IPS-15b (cell line): ENCODE results near the gene XRCC6.
"Not testable (repeated sequence)": the region's sequence is repeated elsewhere in the genome, so short reads cannot be mapped to it uniquely, and the experiment has no call there.

Experiments used
- H3K27me3 ChIP-seq: one replicate; pipeline ENCODE4 v1.6.1; 2013; ENCODE audit warnings: low read length; ENCODE audit not compliant: control insufficient read depth, insufficient read depth
- H3K36me3 ChIP-seq: one replicate; pipeline ENCODE4 v1.6.1; 2013; ENCODE audit warnings: low read length; ENCODE audit not compliant: control insufficient read depth, insufficient read depth
- H3K4me1 ChIP-seq: one replicate; pipeline ENCODE4 v1.6.1; 2013; ENCODE audit warnings: mild to moderate bottlenecking, low read length; ENCODE audit not compliant: control insufficient read depth, insufficient read depth
- H3K4me3 ChIP-seq: one replicate; pipeline ENCODE4 v1.5.1; 2013; ENCODE audit warnings: low read depth, low read length
- H3K9ac ChIP-seq: one replicate; pipeline ENCODE4 v1.6.1; 2013; ENCODE audit warnings: low read depth, mild to moderate bottlenecking, low read length
- H3K9me3 ChIP-seq: one replicate; pipeline ENCODE4 v1.6.1; 2013; ENCODE audit warnings: mild to moderate bottlenecking, low read length; ENCODE audit not compliant: control insufficient read depth, insufficient read depth

Gene XRCC6

GRCh38 chr22:41658869-41659268, 37.8 kb downstream of the XRCC6 start:
- H3K27me3 ChIP-seq, result no peaks in the 10 kb centered on the region
- peaks cover 69% of the 10 kb centered on the region for H3K36me3 ChIP-seq
- H3K4me1 ChIP-seq, result no peaks in the 10 kb centered on the region
- no peak overlapping the region for H3K4me3 ChIP-seq
- H3K9ac ChIP-seq, result no peak overlapping the region
- H3K9me3 ChIP-seq, result no peaks in the 10 kb centered on the region

GRCh38 chr22:41659941-41660340, 38.8 kb downstream of the XRCC6 start:
- Histone ChIP-seq H3K4me1 (no peaks in the 10 kb centered on the region), H3K9me3 (no peaks in the 10 kb centered on the region), H3K9ac (no peak overlapping the region), H3K27me3 (no peaks in the 10 kb centered on the region), H3K36me3 (peaks cover 59% of the 10 kb centered on the region), H3K4me3 (no peak overlapping the region)

GRCh38 chr22:41660416-41660815, 39.3 kb downstream of the XRCC6 start:
- H3K27me3 ChIP-seq, result no peaks in the 10 kb centered on the region
- H3K9me3 ChIP-seq, result no peaks in the 10 kb centered on the region
- peaks cover 57% of the 10 kb centered on the region for H3K36me3 ChIP-seq
- no peak overlapping the region for H3K9ac ChIP-seq
- H3K4me1 ChIP-seq, result no peaks in the 10 kb centered on the region
- no peak overlapping the region for H3K4me3 ChIP-seq

DNA sequence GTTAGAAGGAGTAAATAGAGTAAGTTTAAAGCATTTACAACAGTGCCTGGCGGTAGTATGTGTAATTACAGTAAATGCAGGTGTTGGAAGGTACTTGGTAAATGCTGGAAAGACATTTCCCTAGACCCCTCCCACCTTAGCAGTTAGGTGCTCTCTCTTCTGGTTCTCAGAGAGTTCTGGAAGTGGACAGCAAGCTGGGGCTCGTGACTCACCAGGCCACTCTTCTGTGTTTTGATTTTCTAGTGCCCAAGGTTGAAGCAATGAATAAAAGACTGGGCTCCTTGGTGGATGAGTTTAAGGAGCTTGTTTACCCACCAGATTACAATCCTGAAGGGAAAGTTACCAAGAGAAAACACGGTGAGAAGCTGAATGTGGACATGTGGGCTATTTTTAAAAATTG, 40.0 kb downstream of the XRCC6 start:
- Histone ChIP-seq H3K27me3 (no peaks in the 10 kb centered on the region), H3K4me1 (no peaks in the 10 kb centered on the region), H3K9ac (no peak overlapping the region), H3K4me3 (no peak overlapping the region), H3K36me3 (peaks cover 54% of the 10 kb centered on the region), H3K9me3 (no peaks in the 10 kb centered on the region)

GRCh38 chr22:41661713-41662112, 40.6 kb downstream of the XRCC6 start:
- Histone ChIP-seq H3K36me3 (peaks cover 48% of the 10 kb centered on the region), H3K4me1 (no peaks in the 10 kb centered on the region), H3K27me3 (no peaks in the 10 kb centered on the region), H3K9me3 (no peaks in the 10 kb centered on the region), H3K4me3 (no peak overlapping the region), H3K9ac (no peak overlapping the region)

- not testable (repeated sequence) for H3K4me1 ChIP-seq, H3K9me3 ChIP-seq, H3K9ac ChIP-seq, H3K27me3 ChIP-seq, H3K4me3 ChIP-seq
- H3K36me3 ChIP-seq, result peaks cover 38% of the 10 kb centered on the region
Measured at GRCh38 chr22:41663594-41663993, 42.5 kb downstream of the XRCC6 start.

DNA sequence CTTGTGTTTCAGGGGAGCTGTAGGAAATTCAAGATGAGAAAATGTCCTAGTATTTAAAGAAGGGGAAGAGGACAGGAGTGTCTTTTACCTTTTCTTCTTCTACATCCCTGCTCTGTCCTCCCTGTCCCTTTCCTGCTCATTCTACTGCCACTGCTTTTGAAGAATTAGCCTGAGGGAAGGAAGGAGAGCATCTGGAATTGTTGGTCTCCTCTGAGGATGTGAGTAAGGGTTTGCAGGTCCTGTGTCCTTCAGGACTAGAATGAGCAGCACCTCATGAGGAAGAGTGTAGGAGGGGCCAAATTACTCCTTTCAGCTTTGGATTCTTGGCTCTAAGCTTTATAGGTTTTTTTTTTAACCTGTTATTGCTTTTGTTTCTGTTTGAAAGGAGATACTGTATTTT, 43.4 kb downstream of the XRCC6 start:
- Histone ChIP-seq H3K4me3 (no peak overlapping the region), H3K4me1 (no peaks in the 10 kb centered on the region), H3K36me3 (peaks cover 33% of the 10 kb centered on the region), H3K9me3 (no peaks in the 10 kb centered on the region), H3K9ac (no peak overlapping the region), H3K27me3 (no peaks in the 10 kb centered on the region)

GRCh38 chr22:41664951-41665350, 43.9 kb downstream of the XRCC6 start:
- H3K36me3 ChIP-seq, result peaks cover 28% of the 10 kb centered on the region
- no peaks in the 10 kb centered on the region for H3K9me3 ChIP-seq
- H3K4me3 ChIP-seq, result no peak overlapping the region
- no peak overlapping the region for H3K9ac ChIP-seq
- no peaks in the 10 kb centered on the region for H3K4me1 ChIP-seq
- no peaks in the 10 kb centered on the region for H3K27me3 ChIP-seq

DNA sequence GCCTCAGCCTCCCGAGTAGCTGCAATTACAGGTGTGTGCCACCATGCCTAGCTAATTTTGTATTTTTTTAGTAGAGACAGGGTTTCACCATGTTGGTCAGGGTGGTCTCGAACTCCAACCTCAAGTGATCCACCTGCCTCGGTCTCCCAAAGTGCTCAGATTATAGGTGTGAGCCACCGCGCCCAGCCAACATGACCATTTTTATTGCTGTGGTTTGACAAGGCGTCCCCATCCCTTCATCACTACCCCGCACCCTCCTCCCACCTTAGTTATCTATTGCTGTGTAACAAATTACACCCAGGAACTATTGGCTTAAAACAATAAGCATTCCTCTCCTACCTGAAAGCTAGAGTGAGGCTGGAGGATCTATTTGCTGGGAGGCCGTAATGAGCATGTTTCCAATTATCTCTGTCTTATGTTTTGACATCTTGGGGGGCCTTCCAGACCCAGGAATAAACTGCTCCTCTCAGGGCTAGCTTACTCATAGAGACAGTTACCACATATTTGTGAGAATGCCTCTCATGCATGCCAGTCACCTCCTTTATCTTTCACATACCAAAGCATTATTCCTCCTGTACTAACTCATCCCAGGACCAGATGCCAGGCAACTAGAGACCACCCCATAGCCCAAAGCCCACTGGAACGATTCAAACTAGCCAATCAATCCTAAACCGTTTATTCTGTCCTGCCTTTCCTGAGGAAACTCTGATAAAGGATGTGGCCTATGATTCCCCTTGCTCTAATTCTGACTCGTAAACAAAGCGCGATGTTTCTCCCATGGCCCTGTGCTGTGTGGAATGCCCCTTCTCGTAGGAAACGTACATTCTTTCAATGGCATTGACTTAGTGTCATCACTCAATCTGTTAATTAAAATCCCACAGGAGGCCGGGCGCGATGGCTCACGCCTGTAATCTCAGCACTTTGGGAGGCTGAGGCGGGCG, 48.1 kb downstream of the XRCC6 start:
- H3K9me3 ChIP-seq, result no peaks in the 10 kb centered on the region
- H3K9ac ChIP-seq, result no peak overlapping the region
- no peaks in the 10 kb centered on the region for H3K36me3 ChIP-seq
- H3K4me1 ChIP-seq, result no peaks in the 10 kb centered on the region
- no peak overlapping the region for H3K4me3 ChIP-seq
- no peaks in the 10 kb centered on the region for H3K27me3 ChIP-seq

DNA sequence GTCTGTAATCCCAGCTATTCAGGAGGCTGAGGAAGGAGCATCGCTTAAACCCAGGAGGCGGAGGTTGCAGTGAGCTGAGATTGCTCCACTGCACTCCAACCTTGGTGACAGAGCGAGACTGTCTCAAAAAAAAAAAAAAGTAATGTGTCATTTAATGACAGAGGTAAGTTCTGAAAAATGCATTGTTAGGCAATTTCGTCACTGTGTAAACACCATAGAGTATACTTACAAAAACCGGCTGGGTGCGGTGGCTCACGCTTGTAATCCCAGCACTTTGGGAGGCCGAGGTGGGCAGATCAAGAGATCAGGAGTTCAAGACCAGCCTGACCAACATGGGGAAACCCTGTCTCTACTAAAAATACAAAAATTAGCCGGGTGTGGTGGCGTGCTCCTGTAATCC, 51.0 kb downstream of the XRCC6 start:
- H3K27me3 ChIP-seq, H3K4me1 ChIP-seq, H3K9me3 ChIP-seq, H3K9ac ChIP-seq, H3K4me3 ChIP-seq, H3K36me3 ChIP-seq: not testable (repeated sequence)

- H3K4me1 ChIP-seq, result no peaks in the 10 kb centered on the region
- no peaks in the 10 kb centered on the region for H3K27me3 ChIP-seq
- peaks cover 9% of the 10 kb centered on the region for H3K36me3 ChIP-seq
- H3K9me3 ChIP-seq, result no peaks in the 10 kb centered on the region
- H3K4me3 ChIP-seq, result no peak overlapping the region
- no peak overlapping the region for H3K9ac ChIP-seq
Measured at GRCh38 chr22:41672780-41673509, 51.9 kb downstream of the XRCC6 start.

GRCh38 chr22:41674846-41675340, 53.8 kb downstream of the XRCC6 start:
- Histone ChIP-seq H3K36me3 (peaks cover 15% of the 10 kb centered on the region), H3K4me1 (no peaks in the 10 kb centered on the region), H3K9ac (no peak overlapping the region), H3K27me3 (no peaks in the 10 kb centered on the region), H3K9me3 (no peaks in the 10 kb centered on the region), H3K4me3 (no peak overlapping the region)
